NCI-H2227 treated with DMSO at 0.1 percent for 48 hours (cell line): ENCODE measurements around the gene CCBE1.

Experiments used
- DNase-seq: peaks from one replicate; lab custom pipeline; 2025; lab: John Stamatoyannopoulos, UW

CCBE1 gene

GRCh38 chr18:59570101-59570775 is 127.0 kb downstream of the CCBE1 start:
- peak; percentile 83 for DNase-seq

DNA sequence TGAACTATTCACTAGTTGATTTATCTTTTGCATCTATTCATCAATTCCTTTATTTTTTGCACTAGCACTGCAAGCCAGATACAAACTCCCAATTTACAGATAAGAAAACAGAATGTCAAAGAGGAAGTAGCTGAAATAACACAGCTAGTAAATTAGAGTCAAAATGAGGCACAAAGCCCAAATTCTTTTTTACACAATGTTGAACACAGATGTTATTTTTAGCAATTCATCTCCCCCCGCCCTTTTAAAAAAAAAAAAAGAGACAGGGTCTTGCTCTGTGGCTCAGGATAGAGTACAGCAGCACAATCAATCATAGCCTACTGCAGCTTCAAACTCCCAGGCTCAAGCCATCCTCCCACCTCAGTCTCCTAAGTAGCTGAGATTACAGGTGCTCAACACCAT is 127.8 kb downstream of the CCBE1 start:
- no peak for DNase-seq

DNA sequence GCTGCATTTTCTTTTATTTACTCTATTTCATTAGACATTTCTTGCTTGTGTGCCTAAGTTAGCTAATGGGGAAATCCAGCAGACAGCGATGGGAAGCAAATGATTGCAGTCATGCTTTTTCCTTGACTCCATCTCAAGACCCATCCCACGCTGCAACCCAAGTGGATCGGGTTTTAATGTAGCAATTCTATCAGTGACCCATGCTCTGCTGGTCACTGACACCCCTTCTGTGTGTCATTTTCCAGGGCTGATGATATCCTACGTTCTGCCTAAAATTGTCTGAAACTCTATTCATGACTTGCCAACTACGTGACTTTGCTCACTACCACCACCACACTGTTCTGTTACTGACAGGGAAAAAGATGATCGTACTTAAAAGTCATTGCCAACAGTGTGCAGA is 129.8 kb downstream of the CCBE1 start:
- DNase-seq, result no peak

DNA sequence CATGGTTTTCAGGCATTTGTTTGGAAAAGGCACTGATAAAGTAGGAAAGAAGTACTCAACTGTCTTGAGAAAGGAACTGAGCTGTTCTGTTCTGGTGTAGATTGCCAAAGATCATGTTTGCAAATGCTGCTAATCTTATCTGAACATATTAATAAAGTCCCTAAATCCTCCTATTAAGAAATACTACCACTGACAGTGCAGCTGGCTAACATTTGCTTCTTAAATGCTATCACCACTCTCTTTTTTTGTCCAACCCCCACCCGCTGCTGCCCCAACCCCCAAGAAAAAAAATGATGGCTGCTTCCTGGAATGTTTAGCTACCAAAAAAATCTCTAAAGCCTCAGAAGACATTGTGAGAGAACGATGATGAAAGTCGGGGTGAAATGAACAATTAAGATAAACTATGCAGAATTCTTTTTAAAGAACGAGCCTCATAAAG is 130.7 kb downstream of the CCBE1 start:
- DNase-seq, result no peak

GRCh38 chr18:59565957-59566356 is 131.3 kb downstream of the CCBE1 start:
- no peak for DNase-seq

DNA sequence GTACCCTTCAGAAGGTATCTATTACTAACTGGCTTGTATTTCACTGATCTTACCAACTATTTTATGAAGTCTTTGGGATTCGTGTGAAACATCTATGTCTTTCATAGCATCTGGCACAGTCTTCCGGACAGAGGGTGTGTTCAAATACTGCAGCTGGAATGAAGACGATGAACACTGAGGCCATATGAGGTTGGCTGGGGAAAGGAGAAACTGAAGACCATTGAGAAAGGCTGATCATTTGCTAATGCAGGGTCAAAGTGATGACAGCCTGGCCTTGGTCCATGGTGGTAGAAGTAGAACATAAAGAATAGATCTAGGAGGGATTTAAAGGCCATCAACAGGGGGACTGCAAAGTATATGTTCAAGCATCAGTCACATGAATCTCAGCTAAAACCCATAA is 132.7 kb downstream of the CCBE1 start:
- no peak for DNase-seq

DNA sequence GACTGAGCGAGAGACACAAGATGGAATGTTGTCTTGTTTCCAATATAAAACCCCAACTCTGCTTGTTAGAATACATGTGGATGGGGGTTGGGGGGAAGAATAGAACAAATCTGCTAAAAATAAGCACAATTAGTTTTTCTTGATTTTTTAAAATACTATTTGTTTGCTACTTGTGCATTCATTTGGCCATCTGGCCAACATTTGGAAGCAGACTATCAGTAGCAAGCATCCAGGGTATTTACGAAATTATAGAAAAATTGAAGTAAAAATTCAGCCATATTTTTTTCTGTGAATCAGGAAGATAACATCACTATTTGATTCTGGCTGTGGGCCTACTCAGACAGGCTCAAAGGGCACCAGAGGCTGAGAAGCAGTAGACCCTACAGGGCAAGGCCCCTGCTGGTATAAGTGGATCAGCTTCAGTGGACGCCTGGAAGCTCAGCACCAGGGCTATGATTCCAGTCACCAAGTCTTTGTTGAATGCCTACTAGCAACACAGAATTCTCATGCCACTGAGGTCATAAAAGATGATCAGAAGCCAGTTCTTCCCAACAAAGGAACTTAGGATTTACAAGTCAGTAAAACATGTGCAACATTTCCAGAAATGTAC is 133.9 kb downstream of the CCBE1 start:
- DNase-seq, result no peak

- DNase-seq, result no peak
Observed at GRCh38 chr18:59562751-59563150, 134.5 kb downstream of the CCBE1 start.

DNA sequence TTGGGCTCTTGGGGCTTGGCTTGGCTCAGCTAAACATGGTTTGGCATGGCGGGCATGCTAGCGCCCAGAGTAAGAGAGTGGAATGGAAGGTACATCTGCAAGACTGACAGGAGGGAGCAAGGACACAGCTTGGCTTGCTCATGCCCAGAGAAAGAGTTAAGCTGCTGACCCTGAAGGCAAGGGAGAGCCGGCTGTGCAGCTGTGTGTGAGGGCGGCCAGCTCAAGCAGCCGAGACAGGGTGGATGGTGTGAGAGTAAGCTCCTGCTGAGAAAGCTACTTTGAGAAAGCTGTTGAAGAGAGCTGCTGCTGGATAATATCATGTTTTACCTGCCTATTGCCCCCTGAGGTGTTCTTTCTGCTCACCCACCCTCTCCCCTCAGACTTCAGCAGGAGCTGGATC is 135.6 kb downstream of the CCBE1 start:
- peak; percentile 7 for DNase-seq

GRCh38 chr18:59560556-59560955 is 136.7 kb downstream of the CCBE1 start:
- no peak for DNase-seq

GRCh38 chr18:59559528-59559927 is 137.7 kb downstream of the CCBE1 start:
- DNase-seq, result no peak

DNA sequence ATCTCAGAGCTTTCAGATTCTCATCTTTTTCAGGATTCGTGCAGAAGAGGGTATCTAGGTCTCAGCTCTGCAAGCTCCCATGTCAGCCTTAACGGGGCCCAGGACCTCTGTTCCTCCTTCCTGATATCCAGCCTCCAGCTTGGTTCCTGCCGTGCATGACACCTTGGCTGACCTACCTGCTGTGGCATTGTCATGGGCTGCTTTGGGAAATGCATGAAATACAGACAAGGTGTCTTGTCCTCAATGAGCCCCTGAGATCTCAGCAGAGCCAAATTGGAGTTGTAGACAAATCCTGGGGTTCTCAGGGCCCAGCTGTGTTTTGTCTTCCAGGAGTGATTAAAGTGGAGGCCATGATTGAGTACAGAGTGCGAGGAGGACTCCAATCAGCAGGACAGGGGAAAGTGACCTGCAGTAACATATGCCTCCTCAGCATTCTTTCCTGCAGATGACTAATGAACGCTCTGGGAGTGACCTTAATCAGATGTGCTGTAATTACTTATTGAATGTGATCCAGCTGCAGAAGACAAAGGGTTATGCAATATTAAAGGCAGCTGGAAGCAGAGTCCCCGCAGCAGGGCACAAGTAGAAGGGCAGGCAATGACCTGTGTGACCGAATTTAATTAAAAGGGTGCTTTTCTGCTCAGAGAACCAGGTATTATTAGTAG is 141.1 kb downstream of the CCBE1 start:
- no peak for DNase-seq

DNA sequence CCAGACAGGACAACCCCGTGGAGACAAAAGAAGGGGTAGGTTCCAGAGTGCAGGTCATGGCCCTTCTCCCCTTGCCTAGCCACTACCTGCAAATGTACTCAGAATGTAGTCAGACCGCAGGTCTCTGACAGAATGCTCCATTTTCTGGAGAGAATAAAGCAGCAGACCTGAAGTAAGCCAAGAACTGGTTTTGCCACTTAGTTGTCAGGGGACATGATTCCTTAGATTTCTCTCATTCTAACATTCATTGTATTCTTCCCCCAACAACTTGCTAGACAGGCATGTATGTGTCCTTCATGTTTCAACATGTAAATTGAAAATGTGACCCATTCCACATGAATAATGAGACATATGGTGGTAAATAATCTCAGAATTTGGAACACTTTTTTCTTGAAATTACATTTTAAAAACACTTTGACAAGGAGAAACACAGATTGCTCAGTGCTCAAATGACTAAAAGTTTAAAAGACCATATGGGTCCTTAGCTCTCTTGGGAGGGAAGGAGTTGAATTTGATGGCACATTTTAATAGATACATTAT is 142.4 kb downstream of the CCBE1 start:
- no peak for DNase-seq

DNA sequence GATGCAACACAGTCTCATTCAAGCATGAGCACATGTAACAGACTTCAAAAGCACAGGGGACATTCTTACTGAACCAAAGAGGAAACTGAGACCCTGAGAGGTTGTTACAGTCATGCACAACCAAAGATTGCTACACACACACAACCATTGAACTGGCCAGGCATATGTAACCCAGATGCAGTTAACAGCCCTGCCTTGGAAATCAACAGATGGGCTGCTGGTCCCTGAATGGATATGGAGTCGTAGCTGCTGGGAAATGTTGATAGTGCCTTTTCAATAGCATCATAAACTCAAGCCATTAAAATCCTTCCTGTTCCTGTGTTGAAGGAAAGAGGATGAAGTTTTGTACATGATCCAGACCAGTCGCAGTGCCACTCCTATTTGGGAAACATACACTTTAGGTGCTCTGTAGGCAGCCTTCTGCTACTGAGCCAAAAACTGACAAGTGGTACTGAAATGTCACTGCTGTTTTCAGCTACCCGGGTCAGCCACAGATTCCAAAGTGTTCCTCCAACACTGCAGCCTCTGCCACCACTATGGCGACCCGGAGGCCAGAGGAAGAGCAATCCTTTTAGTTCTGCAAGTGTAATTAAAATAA is 143.9 kb downstream of the CCBE1 start:
- DNase-seq, result no peak

- no peak for DNase-seq
Observed at GRCh38 chr18:59551902-59552635, 145.2 kb downstream of the CCBE1 start.

GRCh38 chr18:59550174-59550516 is 147.1 kb downstream of the CCBE1 start:
- no peak for DNase-seq

DNA sequence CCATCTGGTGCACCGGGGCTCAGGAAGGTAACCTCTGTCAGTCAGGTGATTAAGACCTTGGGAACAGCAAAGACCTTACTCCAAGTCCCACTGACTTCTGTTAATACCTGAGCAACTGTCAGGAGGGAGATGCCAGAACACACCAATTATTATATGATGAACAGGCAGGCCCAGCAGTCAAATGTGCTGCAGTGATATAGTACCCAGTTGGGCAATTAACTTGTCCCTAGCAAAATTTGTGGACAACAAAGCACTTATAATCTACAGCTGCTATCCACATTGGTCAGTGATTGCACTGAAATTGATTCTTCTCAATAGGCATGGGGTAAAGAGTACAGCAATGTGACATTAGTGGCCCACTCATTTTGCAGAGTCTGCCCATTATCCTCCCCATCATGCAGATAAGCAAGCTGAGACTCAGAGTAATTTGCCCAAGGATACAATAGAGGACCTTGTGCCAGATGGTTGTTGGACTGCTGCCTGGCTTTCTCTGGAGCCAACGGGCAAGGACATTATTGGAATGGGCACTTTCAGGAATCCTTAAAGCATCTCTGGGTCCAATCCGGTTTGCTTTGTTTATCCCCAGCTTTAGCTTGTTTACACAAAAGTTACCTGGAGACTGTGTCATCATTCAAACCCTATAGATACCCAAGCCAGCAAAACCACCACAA is 147.6 kb downstream of the CCBE1 start:
- DNase-seq, result no peak

GRCh38 chr18:59547581-59548182 is 149.5 kb downstream of the CCBE1 start:
- DNase-seq, result no peak

DNA sequence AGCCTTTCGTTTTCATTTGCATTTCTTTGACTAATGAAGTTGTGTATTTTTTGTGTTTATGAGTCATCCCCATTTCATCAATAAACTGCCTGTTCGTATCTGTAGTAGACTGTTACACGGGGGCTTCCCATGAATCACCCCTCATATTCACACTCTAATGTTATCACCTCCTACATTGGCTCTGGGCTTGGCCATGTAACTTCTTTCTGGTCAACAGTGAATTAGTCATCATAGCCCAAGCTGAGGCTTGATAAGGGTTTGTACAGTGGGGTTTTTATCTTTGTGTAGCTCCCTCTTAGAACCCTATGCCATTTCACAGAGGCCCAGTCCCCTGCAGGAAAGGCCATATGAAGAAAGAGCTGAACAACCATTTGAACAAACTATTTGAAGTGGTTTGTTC is 151.0 kb downstream of the CCBE1 start:
- no peak for DNase-seq

DNA sequence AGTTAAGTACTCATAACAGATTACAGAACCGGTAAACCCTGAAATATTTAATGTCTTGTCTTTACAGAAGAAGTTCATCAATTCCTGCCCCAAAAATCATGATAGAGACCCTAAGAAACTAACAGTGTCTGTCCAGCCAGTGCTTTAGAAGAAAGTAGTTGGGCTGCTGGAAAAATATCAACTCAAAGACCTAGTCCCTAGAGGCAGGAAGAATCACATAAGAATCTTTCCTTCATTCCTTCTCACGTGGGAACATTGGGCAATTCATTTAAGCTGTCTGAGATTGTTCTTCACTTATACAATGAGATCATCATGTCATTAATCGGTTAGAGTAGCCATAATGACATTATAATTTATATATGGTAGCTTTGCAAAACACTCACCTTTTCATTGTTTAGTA is 156.4 kb downstream of the CCBE1 start:
- DNase-seq, result no peak

DNA sequence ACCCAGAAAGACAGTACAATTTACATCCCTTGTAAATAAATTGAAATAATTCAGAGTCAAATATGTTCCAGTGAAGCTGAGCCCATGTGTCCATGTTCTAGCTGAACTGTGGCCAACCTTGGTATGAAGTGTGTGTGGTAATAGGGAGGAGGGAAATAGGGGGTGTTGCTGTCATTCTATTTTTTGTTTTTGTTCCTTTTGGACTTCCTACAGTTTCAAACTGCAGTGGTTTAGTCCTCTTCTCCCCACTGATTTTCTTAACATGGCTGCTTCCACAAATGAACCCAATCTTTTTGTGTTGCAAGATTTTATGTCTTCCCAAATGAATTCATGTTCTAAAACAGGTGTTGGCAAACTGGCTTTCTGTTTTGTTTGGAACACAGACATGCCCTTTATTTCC is 156.9 kb downstream of the CCBE1 start:
- DNase-seq, result no peak
